Kasumi-1 (cell line): ENCODE measurements around the gene IDNK.

Source experiments
- DNase-seq, 2 experiments: peaks; one replicate each; lab custom pipeline; 2025; lab: John Stamatoyannopoulos, UW

The IDNK gene

GRCh38 chr9:83691492-83691891 lies 68.5 kb downstream of the IDNK start:
- DNase-seq = no peak
